GM18858 (cell line): ENCODE measurements around the gene DIPK1A.
A peak's percentile ranks its signal among the peaks of the same experiment; 100 is the strongest.

Source experiments
- ATAC-seq: cut with Tn5 transposase; IDR thresholded peaks from one replicate; pipeline ENCODE4 v1.9.1; 2021; ENCODE audit not compliant: unreplicated experiment

Gene DIPK1A

GRCh38 chr1:92961131-92961895 is at the start of gene DIPK1A:
Gene DIPK1A (minus strand): TSS chr1:92961462. CDS start chr1:92961429, 33 bp downstream.
- peak; percentile 19 for ATAC-seq

GRCh38 chr1:93007941-93008577 is 46.8 kb upstream of the DIPK1A start:
- ATAC-seq: no peak

- ATAC-seq: no peak
Observed at GRCh38 chr1:93005252-93005598, 44.0 kb upstream of the DIPK1A start.

- no peak for ATAC-seq
Observed at GRCh38 chr1:93004566-93005251, 43.4 kb upstream of the DIPK1A start.

GRCh38 chr1:93003981-93004380 is 42.7 kb upstream of the DIPK1A start:
- no peak for ATAC-seq

- ATAC-seq: no peak
Observed at GRCh38 chr1:93002781-93003180, 41.5 kb upstream of the DIPK1A start.

GRCh38 chr1:93001893-93002292 is 40.6 kb upstream of the DIPK1A start:
- no peak for ATAC-seq

GRCh38 chr1:93000751-93001175 is 39.5 kb upstream of the DIPK1A start:
- no peak for ATAC-seq

GRCh38 chr1:93000291-93000690 is 39.0 kb upstream of the DIPK1A start:
- no peak for ATAC-seq

GRCh38 chr1:92998821-92999220 is 37.6 kb upstream of the DIPK1A start:
- no peak for ATAC-seq

GRCh38 chr1:92995441-92996430 is 34.5 kb upstream of the DIPK1A start:
- ATAC-seq: no peak

GRCh38 chr1:92994105-92994712 is 32.9 kb upstream of the DIPK1A start:
- ATAC-seq: peak; percentile 86

GRCh38 chr1:92993581-92993980 is 32.3 kb upstream of the DIPK1A start:
- no peak for ATAC-seq

GRCh38 chr1:92992877-92993276 is 31.6 kb upstream of the DIPK1A start:
- ATAC-seq: no peak

GRCh38 chr1:92992054-92992453 is 30.8 kb upstream of the DIPK1A start:
- ATAC-seq: no peak

GRCh38 chr1:92990828-92991227 is 29.6 kb upstream of the DIPK1A start:
- ATAC-seq: no peak

- ATAC-seq: no peak
Observed at GRCh38 chr1:92989936-92990583, 28.8 kb upstream of the DIPK1A start.

GRCh38 chr1:92989253-92989652 is 28.0 kb upstream of the DIPK1A start:
- ATAC-seq: no peak

- no peak for ATAC-seq
Observed at GRCh38 chr1:92987462-92987861, 26.2 kb upstream of the DIPK1A start.

- ATAC-seq: no peak
Observed at GRCh38 chr1:92985101-92985500, 23.8 kb upstream of the DIPK1A start.
